Stimulated activated CD4-positive, alpha-beta T cell treated with anti-CD3 and anti-CD28 coated beads, Interleukin-1b, Interleukin-23, amount 100 ng/mL, for 1 hour (primary cell): Measurements from ENCODE around the gene COMMD3.
"Not testable (repeated sequence)": the region's sequence is repeated elsewhere in the genome, so short reads cannot be mapped to it uniquely, and the experiment has no call there.

Experiments used
- DNase-seq, 2 donors: peaks; one replicate each; pipeline ENCODE4 v3.0.0-alpha.2; 2020; ENCODE audit warnings: low read depth in 2 of 2

Gene COMMD3

DNA sequence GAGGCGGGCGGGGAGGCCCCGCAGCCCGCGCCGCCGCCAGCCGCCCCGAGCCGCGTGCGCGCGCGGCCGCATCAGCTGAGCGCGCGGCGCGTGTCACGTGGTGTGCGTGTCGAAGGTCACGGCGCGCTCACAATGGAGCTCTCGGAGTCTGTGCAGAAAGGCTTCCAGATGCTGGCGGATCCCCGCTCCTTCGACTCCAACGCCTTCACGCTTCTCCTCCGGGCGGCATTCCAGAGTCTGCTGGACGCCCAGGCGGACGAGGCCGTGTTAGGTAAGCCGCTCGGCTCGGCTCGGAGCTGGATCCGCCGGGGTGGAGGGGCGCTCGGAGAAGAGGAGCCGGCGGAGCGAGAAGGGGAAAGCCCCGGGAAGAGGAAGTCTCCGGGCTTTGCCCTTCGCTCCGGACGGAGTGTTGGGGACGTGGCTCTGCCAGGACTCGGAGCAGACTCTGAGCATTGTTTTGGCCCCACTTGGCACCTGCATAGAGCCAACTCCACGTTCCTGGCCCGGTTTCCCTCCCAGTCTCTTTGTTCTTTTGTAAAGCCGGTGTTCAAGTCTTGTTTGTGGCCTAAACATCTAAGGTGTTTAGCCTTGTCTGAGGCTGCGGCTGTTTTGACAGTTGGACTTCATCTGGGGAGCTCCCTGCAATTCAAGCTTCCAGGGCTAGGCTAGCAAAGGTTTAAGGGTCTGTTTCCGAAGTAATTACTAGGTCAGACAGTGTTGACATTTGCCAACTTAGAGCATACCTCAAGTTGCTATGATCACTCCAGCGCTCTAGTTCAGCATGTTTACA, at the start of gene COMMD3:
TSS of gene COMMD3 (plus strand) at position 103 of the 790 bp plus-strand sequence. CDS start at position 133, 30 bp downstream.
- peak; percentile 16 to 44 for DNase-seq

DNA sequence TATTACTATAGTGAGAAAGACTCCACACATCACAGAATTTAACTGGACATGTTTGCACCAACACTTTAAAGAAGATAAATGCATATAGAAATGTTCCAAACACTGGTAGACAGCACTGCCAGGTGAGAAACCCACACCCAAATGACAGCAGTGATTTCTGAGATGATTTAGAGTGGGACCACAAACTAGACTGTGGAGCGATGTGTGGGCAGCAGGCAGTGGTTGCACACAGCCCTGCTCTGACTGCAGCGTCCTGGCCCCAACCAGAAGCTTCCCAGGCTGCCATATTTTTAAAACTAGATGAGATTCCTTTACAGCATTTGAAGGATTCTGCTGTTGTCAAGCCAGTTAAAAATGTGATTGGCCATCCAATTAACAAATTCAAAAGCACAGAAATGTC, 47.7 kb upstream of the COMMD3 start:
- no peak for DNase-seq

DNA sequence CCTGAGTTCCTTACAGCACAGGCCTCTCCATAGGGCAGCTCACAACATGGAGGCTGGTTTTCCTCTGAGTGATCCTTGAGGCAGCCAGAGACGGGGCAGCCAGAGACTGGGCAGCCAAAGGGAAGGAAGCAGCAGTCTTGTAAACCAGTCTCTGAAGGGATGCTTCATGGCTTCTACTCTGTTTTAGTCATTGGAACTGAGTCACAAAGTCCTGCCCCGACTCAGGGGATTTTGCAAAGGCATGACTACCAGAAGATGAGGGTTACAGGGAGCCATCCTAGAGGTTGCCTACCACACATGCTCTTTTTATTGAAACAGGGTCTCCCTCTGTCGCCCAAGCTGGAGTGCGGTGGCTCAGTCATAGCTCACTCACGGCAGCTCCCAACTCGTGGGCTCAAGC, 44.4 kb upstream of the COMMD3 start:
- no peak for DNase-seq

DNA sequence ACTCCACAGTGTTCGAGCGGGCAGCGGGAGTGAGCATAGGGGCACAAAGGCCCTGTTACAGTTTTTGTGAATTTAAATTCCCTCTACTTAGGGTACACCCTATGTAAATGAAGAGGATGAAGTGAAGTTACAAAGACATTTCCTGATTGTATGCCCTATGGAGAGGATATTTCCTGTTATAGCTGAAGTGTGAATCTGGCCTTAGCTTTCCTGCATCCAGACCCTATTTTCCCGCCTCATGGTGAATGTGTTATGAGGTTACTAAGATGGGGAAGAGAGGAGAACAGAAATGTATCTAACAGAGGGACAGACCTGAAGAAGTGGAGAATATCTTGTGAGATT, 37.8 kb upstream of the COMMD3 start:
- DNase-seq, result no peak

DNA sequence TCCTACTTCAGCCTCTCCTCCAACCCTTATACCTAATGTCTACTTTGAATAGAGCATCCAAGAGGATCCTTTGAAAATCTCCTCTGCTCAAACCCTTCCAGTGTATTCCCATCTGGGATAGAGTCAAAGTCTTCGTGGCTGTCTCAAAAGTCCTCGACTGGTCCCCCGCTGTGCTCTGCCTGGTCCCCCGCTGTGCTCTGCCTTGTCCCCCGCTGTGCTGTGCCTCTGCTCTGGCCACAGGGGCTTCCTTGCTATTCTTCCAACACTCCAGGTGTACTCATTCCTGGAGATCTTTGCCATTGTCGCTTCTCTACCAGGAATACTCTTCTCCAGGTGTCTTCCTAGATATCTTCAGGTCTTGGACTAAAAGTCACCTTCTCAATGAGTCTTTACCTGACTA, 36.1 kb upstream of the COMMD3 start:
- no peak for DNase-seq

DNA sequence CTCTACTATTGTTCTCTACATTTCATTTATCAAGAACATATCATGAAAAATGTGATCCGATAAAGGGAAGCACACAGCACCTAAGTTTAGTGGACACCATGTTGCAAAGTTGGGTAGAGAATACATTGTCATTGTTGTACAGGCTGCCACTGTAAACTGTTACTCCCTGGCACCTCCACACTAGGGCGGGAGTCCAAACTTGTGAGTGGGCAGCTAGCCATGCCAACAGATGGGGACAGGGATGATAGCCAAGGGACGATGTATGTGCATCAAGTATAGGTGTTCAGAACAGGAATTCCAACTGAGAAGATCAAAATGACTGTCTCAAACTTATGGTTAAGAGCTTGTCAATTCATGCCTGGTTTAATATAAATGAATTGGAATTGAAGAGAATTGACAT, 31.1 kb upstream of the COMMD3 start:
- no peak for DNase-seq

DNA sequence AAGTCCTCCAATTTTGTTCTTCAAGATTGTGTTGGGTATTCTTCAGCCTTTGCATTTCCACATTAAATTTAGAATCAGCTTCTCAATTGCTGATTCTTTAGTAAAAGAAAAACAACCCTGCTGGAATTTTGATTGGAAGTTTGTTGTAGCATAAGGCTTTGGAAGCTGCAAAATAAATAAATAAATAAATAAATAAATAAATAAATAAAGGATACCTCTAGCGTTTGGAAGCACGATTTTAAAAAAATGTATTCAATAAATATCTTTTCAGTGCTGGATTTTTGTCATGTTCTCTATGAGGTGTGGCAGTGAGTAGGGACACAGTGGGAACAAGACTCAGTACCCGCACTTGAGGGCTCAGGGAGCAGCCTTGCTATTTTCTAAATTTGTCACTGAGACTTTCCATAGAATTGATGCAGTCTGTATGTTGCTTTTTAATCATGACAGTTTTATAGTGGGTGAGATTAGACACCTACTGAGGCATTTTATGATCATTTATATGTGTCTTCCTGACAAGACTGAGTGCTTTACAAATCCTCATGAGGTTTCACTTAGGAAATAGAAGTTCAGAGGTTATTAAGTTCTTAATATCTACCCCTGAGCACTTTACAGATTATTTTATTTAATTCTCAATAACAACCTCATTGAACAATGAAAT, 22.3 kb upstream of the COMMD3 start:
- DNase-seq, result no peak

DNA sequence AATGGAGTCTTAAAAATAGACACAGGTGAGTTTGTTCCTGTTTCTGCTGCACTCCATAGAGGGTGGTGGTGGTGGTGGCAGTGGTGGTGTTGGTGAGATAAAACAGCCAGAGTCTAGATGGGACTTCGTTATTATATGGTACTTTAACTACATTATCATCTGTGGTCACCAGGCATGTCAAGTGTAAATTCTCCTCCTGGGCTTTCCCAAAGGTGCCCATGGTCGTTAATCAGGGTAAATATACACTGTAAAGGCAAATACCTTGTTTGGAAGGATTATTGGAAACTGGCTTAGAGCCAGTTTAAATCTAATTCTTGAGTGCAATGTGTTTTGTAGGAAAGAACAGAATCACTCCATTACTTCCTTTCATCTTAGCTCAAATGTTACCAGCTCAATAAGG, 21.5 kb upstream of the COMMD3 start:
- DNase-seq, result no peak

DNA sequence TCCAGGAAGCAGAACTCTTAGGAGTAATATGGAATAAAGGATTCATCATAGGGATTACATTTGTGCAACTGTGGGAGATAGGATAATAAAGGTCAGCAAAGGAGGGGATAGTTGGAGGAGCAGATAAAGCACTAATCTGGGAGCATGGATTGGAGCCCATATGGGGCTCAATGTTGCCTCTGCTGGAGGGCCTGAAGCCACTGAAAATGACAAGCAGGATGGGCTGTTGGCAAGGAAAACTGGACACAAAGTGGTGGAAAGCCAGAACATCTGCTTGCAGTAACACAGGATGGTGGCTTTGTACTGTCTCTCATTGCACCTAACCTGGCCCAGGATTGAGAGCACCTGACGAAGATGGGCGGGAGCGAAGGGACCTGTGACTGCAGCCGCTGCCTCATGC, 15.0 kb upstream of the COMMD3 start:
- DNase-seq, result no peak

DNA sequence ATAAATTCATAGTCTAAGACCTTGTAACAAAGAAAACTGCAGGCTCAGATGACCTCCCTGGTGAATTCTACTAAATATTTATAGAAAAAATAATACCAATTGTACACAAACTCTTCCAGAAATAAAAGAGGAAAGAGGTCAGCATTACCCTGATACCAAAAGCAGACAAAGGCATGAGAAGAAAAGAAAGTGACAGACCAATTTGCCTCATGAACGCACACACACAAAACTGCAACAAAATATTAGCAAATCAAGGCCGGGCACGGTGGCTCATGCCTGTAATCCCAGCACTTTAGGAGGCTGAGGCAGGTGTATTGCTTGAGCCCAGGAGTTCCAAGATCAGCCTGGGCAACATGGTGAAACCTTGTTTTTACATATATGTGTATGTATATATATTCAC, 12.7 kb upstream of the COMMD3 start:
- DNase-seq, result no peak

DNA sequence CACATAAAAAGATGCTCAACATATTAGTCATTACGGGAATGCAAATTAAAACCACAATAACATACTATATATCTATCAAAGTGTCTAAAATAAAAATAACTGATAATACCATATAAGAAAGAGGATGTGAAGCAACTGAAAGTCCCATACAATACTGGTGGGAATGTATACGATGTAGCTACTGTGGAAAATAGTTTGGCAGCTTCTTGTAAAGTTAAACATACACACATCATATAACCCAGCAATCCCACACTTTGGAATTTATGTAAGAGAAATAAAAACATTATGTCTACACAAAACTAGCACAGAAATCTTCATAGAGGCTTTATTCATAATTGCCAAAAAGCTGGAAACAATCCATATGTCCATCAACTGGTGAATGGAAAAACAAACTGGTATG, 10.5 kb upstream of the COMMD3 start:
- DNase-seq, result no peak

DNA sequence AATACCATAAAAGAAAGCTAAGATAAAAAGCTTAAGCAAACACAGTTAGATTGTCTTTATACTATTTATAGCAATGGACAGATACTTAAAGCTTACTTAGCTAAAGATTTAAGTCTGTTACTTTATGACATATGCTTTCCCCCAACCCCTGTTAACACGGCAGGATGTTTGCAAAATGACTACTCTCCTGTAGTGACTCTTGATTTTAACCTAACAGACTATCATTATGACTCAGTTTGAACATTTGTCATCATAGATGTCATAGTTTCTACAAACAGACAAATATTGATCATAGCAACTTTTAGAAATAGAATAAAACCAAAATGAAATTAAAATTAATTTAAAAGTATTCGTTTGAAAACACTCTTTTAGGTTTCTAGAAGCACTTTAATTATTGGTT, 7.8 kb upstream of the COMMD3 start:
- DNase-seq, result no peak

DNA sequence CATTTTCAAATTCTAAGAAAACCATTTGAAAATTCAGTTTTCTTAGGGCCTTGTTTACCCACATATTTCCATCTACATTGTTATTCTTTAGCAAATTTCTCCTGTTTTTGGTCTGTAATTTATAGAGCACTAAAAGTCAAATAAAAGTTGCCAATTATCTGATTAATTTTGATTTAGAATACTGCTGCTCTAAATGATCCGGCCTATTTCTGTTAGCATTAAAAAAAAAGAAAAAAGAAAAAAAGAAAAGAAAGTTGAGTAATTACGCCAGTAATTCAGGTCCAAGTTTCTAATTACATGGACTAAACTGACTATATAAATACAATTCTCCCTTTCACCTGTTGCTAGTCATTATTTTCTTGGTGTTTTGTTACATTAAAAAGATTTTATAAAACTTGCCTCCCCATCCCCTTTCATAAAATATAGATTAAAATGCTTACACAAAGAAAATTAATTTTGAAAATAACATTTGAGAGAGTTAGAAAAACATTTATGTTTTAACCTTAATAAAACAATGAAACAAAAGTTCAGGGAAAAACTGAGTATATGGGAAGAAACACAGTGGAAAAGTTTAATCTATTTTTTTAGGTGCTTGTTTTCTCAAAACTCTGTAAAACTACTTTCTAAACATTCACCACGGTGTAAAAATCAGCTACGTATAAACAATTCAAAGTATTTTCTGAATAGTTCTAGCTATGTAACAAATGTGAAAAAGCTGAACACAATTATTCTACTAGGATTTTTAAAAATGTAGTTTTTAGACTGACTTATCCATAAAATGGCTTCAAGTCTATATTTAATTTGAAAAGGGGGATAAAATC, 6.8 kb upstream of the COMMD3 start:
- DNase-seq, result no peak

DNA sequence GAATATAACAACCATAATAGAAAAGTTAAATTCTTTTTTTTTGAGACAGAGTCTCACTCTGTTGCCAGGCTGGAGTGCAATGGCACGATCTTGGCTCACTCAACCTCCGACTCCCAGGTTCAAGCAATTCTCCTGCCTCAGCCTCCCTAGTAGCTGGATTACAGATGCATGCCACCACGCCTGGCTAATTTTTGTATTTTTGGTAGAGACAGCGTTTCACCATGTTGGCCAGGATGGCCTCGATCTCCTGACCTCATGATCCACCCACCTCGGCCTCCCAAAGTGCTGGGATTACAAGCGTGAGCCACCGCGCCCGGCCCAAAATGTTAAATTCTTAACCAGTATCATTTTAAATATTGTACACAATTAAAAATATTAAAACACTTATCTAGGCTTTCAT, 6.2 kb upstream of the COMMD3 start:
- not testable (repeated sequence) for DNase-seq

DNA sequence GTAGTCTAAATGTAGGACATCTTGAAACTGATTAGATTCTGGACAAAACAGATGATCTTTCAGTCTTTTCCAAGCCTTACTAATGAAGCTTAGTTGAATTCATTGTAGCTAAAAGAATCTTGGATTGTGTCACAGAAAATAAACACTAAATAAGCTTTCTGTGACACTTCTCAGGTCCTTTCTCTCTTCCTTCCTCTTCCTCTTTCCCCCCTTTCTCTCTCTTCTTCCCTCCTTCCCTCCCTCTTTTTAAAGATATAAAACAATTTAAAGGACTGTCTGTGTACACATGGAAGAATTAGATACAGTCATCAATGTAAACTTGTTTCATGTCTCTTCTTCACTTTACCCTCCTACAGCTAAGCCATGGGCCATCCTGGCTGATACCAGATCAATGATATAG, 5.3 kb upstream of the COMMD3 start:
- DNase-seq, result no peak

DNA sequence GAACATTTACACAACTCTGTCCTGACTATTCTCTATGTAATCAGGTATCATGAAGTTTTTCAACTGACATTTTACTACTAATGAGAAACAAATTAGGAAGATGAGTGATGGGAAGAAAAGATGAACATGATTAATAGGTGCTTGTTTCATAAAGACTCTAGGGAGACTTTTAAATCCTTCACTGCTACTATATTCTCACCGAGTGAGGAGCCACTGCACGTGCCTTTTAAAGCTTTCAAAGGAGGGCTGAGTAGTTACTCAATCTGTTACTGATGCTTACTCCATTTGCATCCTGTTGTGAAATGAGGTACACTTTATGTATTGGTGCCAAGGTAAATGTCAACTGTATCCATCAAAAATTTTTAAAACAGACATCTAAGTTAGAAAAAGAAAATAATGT, 1.3 kb upstream of the COMMD3 start:
- DNase-seq, result no peak

DNA sequence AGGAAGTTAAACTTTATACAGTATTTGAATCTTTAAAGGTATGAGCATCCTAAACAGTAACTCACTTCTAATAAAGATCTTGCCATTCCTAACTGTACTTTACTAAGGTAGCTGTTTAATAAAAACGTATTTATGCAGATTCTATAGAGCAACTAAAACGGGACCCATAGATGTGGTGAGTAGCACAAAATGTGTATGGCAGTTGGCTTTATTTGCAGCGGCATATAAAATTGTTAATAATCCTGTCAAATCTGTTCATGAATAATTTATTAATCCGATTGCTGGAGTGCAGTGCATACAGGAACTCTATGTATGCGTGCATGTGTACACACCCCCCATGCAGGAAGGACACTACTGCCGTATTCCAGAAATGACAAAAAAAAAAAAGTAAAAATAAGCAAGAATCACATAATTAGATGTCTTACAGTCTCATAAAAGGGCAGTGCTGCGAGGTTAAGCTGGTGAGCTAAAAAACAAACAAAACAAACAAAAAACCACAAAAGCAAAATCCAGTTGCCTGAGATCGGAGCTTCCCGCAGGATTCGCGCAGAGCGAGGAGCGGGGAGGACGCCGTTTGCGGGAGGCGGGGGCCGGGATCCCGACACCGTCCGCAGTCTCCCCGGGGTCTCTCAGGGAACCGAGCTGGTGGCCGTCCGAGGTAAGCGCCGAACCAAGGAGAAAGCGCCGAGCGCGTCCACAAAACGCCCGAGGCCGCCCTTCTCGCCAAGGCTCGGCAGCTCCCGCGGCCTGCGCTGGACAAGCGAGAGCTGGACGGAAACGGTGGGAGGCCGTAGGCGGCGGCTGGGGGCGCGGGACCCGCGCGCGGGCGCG, 518 bp upstream of the COMMD3 start:
- DNase-seq, result no peak

DNA sequence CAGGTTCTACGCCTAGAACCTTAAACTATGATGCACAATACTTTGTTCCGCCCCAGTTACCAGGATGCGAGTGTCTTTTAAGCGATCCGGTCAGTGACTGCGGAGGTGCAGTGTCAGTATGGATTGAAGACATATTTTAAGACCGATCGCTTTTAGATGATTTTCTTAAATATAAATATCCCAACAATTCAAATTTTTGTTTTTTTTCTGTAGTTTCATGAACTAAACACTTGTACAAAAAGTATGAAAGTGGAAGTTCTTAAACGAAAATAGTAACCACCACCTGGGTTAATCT, 835 bp downstream of the COMMD3 start:
- DNase-seq, result no peak

DNA sequence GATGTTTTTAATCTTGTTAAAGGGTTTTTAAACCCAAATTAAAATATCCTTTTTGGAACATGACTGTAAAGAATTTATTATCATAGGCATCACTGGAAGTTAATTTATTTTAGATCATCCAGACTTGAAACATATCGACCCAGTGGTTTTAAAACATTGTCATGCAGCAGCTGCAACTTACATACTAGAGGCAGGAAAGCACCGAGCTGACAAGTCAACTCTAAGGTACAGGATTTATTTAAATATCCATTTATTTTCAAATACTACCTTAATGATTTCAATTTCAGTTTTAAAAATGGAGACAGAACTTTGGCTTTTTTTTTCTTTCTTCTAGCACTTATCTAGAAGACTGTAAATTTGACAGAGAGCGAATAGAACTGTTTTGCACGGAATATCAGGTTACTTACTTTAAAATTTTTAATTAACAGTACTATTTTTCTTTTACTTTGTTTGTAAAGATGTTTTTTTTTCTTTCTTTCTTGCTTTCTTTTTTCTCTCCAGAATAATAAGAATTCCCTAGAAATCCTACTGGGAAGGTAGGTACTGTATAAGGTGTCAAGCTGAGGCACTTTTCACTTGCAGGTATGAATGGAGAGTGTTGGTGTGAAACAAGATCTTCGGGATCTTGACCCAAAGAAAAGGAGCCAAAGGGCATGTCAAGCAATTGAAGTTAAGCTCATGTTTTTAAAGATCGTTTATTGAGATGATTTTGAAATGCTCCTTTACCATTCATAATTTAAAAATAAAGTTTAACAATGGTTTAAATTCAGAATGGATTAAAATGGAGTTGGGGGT, 1.8 kb downstream of the COMMD3 start:
- DNase-seq, result no peak

DNA sequence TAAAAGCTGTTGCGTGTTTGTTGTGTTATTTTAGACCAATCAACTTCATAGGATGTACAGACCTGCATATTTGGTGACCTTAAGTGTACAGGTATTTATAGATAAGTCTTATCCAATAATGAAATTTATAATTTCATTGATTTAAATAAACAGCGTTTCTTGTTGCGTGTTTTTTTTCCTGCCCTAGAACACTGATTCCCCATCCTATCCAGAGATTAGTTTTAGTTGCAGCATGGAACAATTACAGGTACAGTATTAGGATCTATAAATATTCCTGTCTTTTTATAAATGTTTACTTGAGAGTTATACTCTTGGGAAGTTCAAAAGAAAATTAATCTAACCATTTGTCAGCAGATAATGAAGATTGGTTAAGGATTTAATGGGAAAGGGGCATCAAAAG, 2.6 kb downstream of the COMMD3 start:
- DNase-seq, result no peak

DNA sequence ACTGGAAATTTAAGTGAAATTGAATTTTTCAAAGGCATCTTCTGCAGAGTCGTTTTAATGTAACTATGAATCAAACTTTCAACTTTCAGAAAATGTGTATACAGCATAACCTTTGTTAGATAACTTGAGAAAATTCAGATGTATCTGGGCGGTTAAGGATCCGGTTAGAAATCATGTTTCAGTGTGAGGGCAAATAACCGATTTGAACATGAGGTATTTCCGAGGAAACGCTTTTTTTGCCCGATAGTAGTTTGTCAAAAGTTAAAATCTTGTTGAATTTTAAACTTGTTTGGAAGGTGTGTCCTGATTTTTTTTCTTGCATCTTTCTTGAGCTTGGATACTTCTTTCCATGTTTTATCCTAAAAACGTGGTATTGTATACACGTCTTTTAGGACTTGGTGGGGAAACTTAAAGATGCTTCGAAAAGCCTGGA, 3.4 kb downstream of the COMMD3 start:
- no peak for DNase-seq
